Sciatic nerve (tissue), 2 donors: ENCODE results near the gene DCDC2B. TPM values are rescaled to one million over a fixed set of nuclear protein-coding genes. Genes with fewer than 3 reads are reported as not detected.
A peak's percentile ranks its signal among the peaks of the same experiment; 100 is the strongest.

Experiments
- ATAC-seq: fragments of 200-7000 bp; cut with Tn5 transposase; one replicate; pipeline ENCODE4 v1.9.1; 2020; ENCODE audit warnings: mild to moderate bottlenecking, moderate library complexity
- DNase-seq: peaks from one replicate; pipeline ENCODE4 v3.0.0-alpha.2; 2020; ENCODE audit warnings: low spot score
- intact Hi-C: fragments of 100-400 bp; cut with DNase I; formaldehyde crosslinking; loops from one replicate; pipeline ENCODE4 v1.14.2; 2022
- total RNA-seq: library from RNA; stranded (reverse); fragmentation: NEBNext Ultra II Directional; extraction: Animal tissue kit (Norgen Biotek cat#: 25700); gene quantifications from one replicate; pipeline ENCODE4 v1.2.1, GENCODE V29; 2021
- donor health status: DM: no; HTN: no; CAD: no.
- donor health status: DM: no; HTN: no; CAD: no.

DCDC2B gene
- total RNA-seq, 1 donor from 2014 or later = not detected

- DNase-seq = no peak
- intact Hi-C loops = no loop called here
- ATAC-seq = no peak
Observed at GRCh38 chr1:32194984-32195383, 13.9 kb upstream of the DCDC2B start.

GRCh38 chr1:32195531-32195930 is 13.4 kb upstream of the DCDC2B start:
- DNase-seq (no peak), ATAC-seq (no peak)
- intact Hi-C loops = no loop called here

- ATAC-seq = no peak
- no peak for DNase-seq
- intact Hi-C loops = no loop called here
Observed at GRCh38 chr1:32195972-32196823, 12.7 kb upstream of the DCDC2B start.

- ATAC-seq (no peak), DNase-seq (no peak)
- intact Hi-C loops = no loop called here
Observed at GRCh38 chr1:32197074-32197473, 11.8 kb upstream of the DCDC2B start.

- intact Hi-C loops = no loop called here
- ATAC-seq (no peak), DNase-seq (no peak)
Observed at GRCh38 chr1:32197837-32198236, 11.1 kb upstream of the DCDC2B start.

GRCh38 chr1:32198237-32199042 is 10.4 kb upstream of the DCDC2B start:
- no peak for DNase-seq
- intact Hi-C loops = no loop called here

GRCh38 chr1:32199043-32199716 is 9.7 kb upstream of the DCDC2B start:
- intact Hi-C loops = no loop called here
- no peak for DNase-seq
- no peak for ATAC-seq

More at GRCh38 chr1:32198237-32199042, 10.4 kb upstream of the DCDC2B start:
- ATAC-seq = no peak

GRCh38 chr1:32199717-32200072 is 9.2 kb upstream of the DCDC2B start:
- ATAC-seq = peak; percentile 4
- no peak for DNase-seq

GRCh38 chr1:32200226-32201010 is 8.5 kb upstream of the DCDC2B start, which contains the start of gene CCDC28B:
TSS of gene CCDC28B (plus strand) at chr1:32200595. CDS start at chr1:32201936, 1,341 bp downstream.
- DNase-seq = peak; percentile 87
- ATAC-seq = peak; percentile 81

More at GRCh38 chr1:32199717-32200072, 9.2 kb upstream of the DCDC2B start:
- intact Hi-C loops = no loop called here

GRCh38 chr1:32201011-32201855 is 7.7 kb upstream of the DCDC2B start:
- DNase-seq (peak; percentile 85), ATAC-seq (peak; percentile 51)
- intact Hi-C loops = no loop called here

More at GRCh38 chr1:32200226-32201010, 8.5 kb upstream of the DCDC2B start, which contains the start of gene CCDC28B:
- intact Hi-C loops = no loop called here

- intact Hi-C loops = no loop called here
- ATAC-seq (no peak), DNase-seq (no peak)
Observed at GRCh38 chr1:32204943-32205361, 3.9 kb upstream of the DCDC2B start.

- DNase-seq (peak; percentile 93), ATAC-seq (peak; percentile 90)
- intact Hi-C loops = no loop called here
Observed at GRCh38 chr1:32205401-32206370, 3.2 kb upstream of the DCDC2B start, which contains the start of gene IQCC. TSS of gene IQCC (plus strand) at chr1:32205671. CDS start at chr1:32205682, 11 bp downstream.

- no peak for ATAC-seq
- intact Hi-C loops = no loop called here
- no peak for DNase-seq
Observed at GRCh38 chr1:32208469-32208868, 420 bp upstream of the DCDC2B start.

- no peak for DNase-seq
- intact Hi-C loops = no loop called here
- peak; percentile 66 for ATAC-seq
Observed at GRCh38 chr1:32215629-32216480, 7.0 kb downstream of the DCDC2B start.

- no peak for DNase-seq
- intact Hi-C loops = no loop called here
- no peak for ATAC-seq
Observed at GRCh38 chr1:32216566-32216965, 7.7 kb downstream of the DCDC2B start.

GRCh38 chr1:32219022-32219421 is 10.1 kb downstream of the DCDC2B start:
- intact Hi-C loops = no loop called here
- DNase-seq = no peak
- no peak for ATAC-seq
